GM23338 (cell line): ENCODE results near the gene KIAA1217. TPM values are rescaled to one million over a fixed set of nuclear protein-coding genes. Genes with fewer than 3 reads are reported as not detected.

Experiments
- ATAC-seq: fragments of 200-7000 bp; cut with Tn5 transposase; 3 replicates; pipeline ENCODE4 v1.9.1; 2020
- DNase-seq: peaks from one replicate; pipeline ENCODE4 v3.0.0-alpha.2; 2015; ENCODE audit warnings: low spot score
- H2AFZ ChIP-seq: fragments of 200-600 bp; sonication (generic); 2 replicates; pipeline ENCODE4 v1.8.0; 2016; ENCODE audit warnings: antibody characterized with exemption, mild to moderate bottlenecking, moderate library complexity
- H3F3A ChIP-seq: fragments of 200-600 bp; sonication (generic); replicated peaks from 2 replicates; pipeline ENCODE4 v1.8.0; 2017; ENCODE audit warnings: antibody characterized with exemption, mixed run types, low read depth
- H3K27ac ChIP-seq: fragments of 200-600 bp; sonication (generic); 2 replicates; pipeline ENCODE4 v1.6.1; 2016; ENCODE audit warnings: low read depth
- H3K27me3 ChIP-seq: fragments of 200-600 bp; sonication (generic); 2 replicates; pipeline ENCODE4 v1.8.0; 2016; ENCODE audit warnings: mild to moderate bottlenecking, mixed run types, moderate library complexity; ENCODE audit not compliant: insufficient read depth
- H3K36me3 ChIP-seq: fragments of 200-600 bp; sonication (generic); 2 replicates; pipeline ENCODE4 v1.8.0; 2016; ENCODE audit warnings: mild to moderate bottlenecking; ENCODE audit not compliant: insufficient read depth
- H3K4me1 ChIP-seq: fragments of 200-600 bp; sonication (generic); 2 replicates; pipeline ENCODE4 v1.8.0; 2016; ENCODE audit warnings: mild to moderate bottlenecking, moderate library complexity; ENCODE audit not compliant: insufficient read depth
- H3K4me2 ChIP-seq: fragments of 200-600 bp; sonication (generic); 2 replicates; pipeline ENCODE4 v1.7.1; 2017; ENCODE audit warnings: mixed run types
- H3K4me3 ChIP-seq: fragments of 200-600 bp; sonication (generic); 2 replicates; pipeline ENCODE4 v1.6.1; 2016; ENCODE audit warnings: mixed run types
- H3K79me2 ChIP-seq: fragments of 200-600 bp; sonication (generic); replicated peaks from 2 replicates; pipeline ENCODE4 v1.8.0; 2017; ENCODE audit warnings: mild to moderate bottlenecking; ENCODE audit not compliant: insufficient read depth
- H3K9me2 ChIP-seq: fragments of 200-600 bp; sonication (generic); 2 replicates; pipeline ENCODE4 v1.8.0; 2017; ENCODE audit not compliant: insufficient read depth
- H4K20me1 ChIP-seq: fragments of 200-600 bp; sonication (generic); replicated peaks from 2 replicates; pipeline ENCODE4 v1.8.0; 2017; ENCODE audit warnings: mild to moderate bottlenecking; ENCODE audit not compliant: insufficient read depth
- H3K27ac Mint-ChIP-seq: 2 replicates; pipeline ENCODE4 v1.8.0; 2020; ENCODE audit warnings: inconsistent platforms, mild to moderate bottlenecking, moderate library complexity, mixed read lengths
- H3K27me3 Mint-ChIP-seq: 3 replicates; pipeline ENCODE4 v1.8.0; 2022; ENCODE audit warnings: low read depth, mild to moderate bottlenecking, moderate library complexity, mixed read lengths, inconsistent platforms; ENCODE audit not compliant: insufficient read depth, poor library complexity
- H3K36me3 Mint-ChIP-seq: 3 replicates; pipeline ENCODE4 v1.8.0; 2021; ENCODE audit warnings: low read depth, mild to moderate bottlenecking, inconsistent platforms, moderate library complexity, mixed read lengths
- H3K4me1 Mint-ChIP-seq: 3 replicates; pipeline ENCODE4 v1.8.0; 2020; ENCODE audit warnings: mild to moderate bottlenecking, inconsistent platforms, mixed read lengths
- H3K4me3 Mint-ChIP-seq: 3 replicates; pipeline ENCODE4 v1.8.0; 2021; ENCODE audit warnings: moderate library complexity, mild to moderate bottlenecking, inconsistent platforms, mixed read lengths
- H3K9me3 Mint-ChIP-seq: 3 replicates; pipeline ENCODE4 v1.8.0; 2020; ENCODE audit warnings: moderate library complexity, mild to moderate bottlenecking, inconsistent platforms, mixed read lengths
- CREB1 ChIP-seq: fragments of 250-450 bp; sonication (Bioruptor Pico); IDR thresholded peaks from 2 replicates; pipeline ENCODE4 v1.5.0; 2020; ENCODE audit warnings: low read depth, mild to moderate bottlenecking, moderate library complexity
- CTCF ChIP-seq, 2 experiments: fragments of 200-600 bp in 1 of 2; sonication (generic) in 1 of 2; conservative IDR thresholded peaks; 2 replicates each; pipeline versions ENCODE4 v1.5.1 to v1.6.1; 2016 to 2017; ENCODE audit warnings: antibody characterized with exemption in 2 of 2, low read depth in 2 of 2, mild to moderate bottlenecking in 2 of 2, moderate library complexity in 1 of 2
- ETS1 ChIP-seq: IDR thresholded peaks from 2 replicates; pipeline ENCODE4 v1.6.1; 2016; ENCODE audit warnings: antibody characterized with exemption
- EZH2 ChIP-seq: fragments of 200-600 bp; sonication (generic); IDR thresholded peaks from one replicate; pipeline ENCODE4 v1.8.0; 2017; ENCODE audit warnings: antibody characterized with exemption, mild to moderate bottlenecking, low read depth; ENCODE audit not compliant: unreplicated experiment
- JUNB ChIP-seq: IDR thresholded peaks from one replicate; pipeline ENCODE4 v1.6.1; 2016; ENCODE audit warnings: antibody characterized with exemption; ENCODE audit not compliant: unreplicated experiment
- NANOG ChIP-seq: IDR thresholded peaks from 2 replicates; pipeline ENCODE4 v1.6.1; 2016; ENCODE audit warnings: antibody characterized with exemption, borderline replicate concordance
- POLR2AphosphoS5 ChIP-seq: IDR thresholded peaks from 2 replicates; pipeline ENCODE4 v1.6.1; 2016; ENCODE audit warnings: antibody characterized with exemption, low read depth
- REST ChIP-seq: IDR thresholded peaks from one replicate; pipeline ENCODE4 v1.6.1; 2018; ENCODE audit warnings: antibody characterized with exemption; ENCODE audit not compliant: unreplicated experiment
- STAT1 ChIP-seq: IDR thresholded peaks from one replicate; pipeline ENCODE4 v1.6.1; 2016; ENCODE audit warnings: antibody characterized with exemption; ENCODE audit not compliant: unreplicated experiment
- ZNF114 ChIP-seq: fragments of 250-450 bp; sonication (Bioruptor Pico); IDR thresholded peaks from 2 replicates; pipeline ENCODE4 v1.5.0; 2020; ENCODE audit warnings: mild to moderate bottlenecking, moderate library complexity
- polyA plus RNA-seq: library from polyadenylated mRNA; unstranded; fragments of >200 nt; fragmentation: Nextera tagmentation; extraction: Ambion mirVana; gene quantifications from 2 replicates; pipeline ENCODE4 v1.2.1, GENCODE V29; 2016
- total RNA-seq: library from RNA; depleted of rRNA; stranded (reverse); fragments of >200 nt; shearing (Covaris generic); gene quantifications from 2 replicates; pipeline ENCODE4 v1.2.3, GENCODE V29; 2014

Gene KIAA1217
- total and polyA plus RNA-seq, 2 experiments from 2014 or later: 6.4 to 9.1 TPM

GRCh38 chr10:24170199-24170598, 38.7 kb upstream of the KIAA1217 start (continued):
- TF ChIP-seq CTCF (conservative IDR thresholded peaks at IDR 0.05; ENCODE audit: low read depth in 2 of 2) (no peak), CREB1 (CRISPR knock-in tag) (no peak), ETS1 (no peak), ZNF114 (CRISPR knock-in tag) (no peak), NANOG (no peak), REST (no peak), JUNB (no peak)

GRCh38 chr10:24172909-24173308, 36.0 kb upstream of the KIAA1217 start:
- no peak for ATAC-seq
- Histone ChIP-seq H3K27me3 (no peaks in the 10 kb centered on the region), H4K20me1 (no peaks in the 10 kb centered on the region), H3K4me2 (no peak overlapping the region), H3K36me3 (no peaks in the 10 kb centered on the region), H3K4me3 (no peak overlapping the region), H3F3A (no peaks in the 10 kb centered on the region), H3K4me1 (no peaks in the 10 kb centered on the region), H3K79me2 (no peaks in the 10 kb centered on the region), H3K9me2 (peaks cover 3% of the 10 kb centered on the region; the same call in 1 of the 2 replicates), H3K27ac (no peak overlapping the region), H2AFZ (no peak overlapping the region)
- Mint-ChIP-seq H3K27ac (no peak overlapping the region), H3K9me3 (peaks cover 40% of the 10 kb centered on the region), H3K4me1 (no peaks in the 10 kb centered on the region), H3K4me3 (no peak overlapping the region), H3K27me3 (no peaks in the 10 kb centered on the region), H3K36me3 (peaks cover 15% of the 10 kb centered on the region; the same call in 2 of the 3 replicates)
- TF ChIP-seq CTCF (conservative IDR thresholded peaks at IDR 0.05; ENCODE audit: low read depth in 2 of 2) (no peak), CREB1 (CRISPR knock-in tag) (no peak), EZH2 (no peak), ETS1 (no peak), REST (no peak), NANOG (no peak), STAT1 (no peak), POLR2AphosphoS5 (no peak)
- DNase-seq: no peak
